ENCODE results near the gene ARHGAP45. TPM values are rescaled to one million over a fixed set of nuclear protein-coding genes. Genes with fewer than 3 reads are reported as not detected.
A peak's percentile ranks its signal among the peaks of the same experiment; 100 is the strongest.

ARHGAP45 gene
- total and polyA plus RNA-seq, 9 of the 15 experiments (the other 6 are each of a cell fraction or from before 2014, with no cell fraction given): 0.08 to 22.1 (median 4.2) TPM

DNA sequence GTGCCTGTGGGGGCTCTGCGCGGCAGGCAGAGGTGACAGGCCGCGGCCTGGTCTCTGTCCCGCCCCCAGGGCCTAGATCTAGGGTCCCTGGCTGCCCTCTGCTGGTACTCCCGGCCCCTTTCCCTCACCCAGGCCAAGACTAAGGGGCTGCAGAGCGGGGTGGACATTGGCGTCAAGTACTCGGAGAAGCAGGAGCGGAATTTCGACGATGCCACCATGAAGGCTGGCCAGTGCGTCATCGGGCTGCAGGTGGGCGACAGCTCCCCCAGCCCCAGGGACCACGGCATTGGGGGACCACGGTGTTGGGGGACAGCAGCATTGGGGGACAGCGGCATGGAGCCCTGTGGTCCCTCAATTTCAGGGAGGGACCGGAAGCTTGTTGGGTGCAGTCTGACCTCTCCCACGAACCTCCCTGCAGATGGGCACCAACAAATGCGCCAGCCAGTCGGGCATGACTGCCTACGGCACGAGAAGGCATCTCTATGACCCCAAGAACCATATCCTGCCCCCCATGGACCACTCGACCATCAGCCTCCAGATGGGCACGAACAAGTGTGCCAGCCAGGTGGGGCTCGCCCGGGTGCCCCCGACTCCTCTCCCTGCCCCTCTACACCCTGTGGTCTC lies 30.9 kb upstream of the ARHGAP45 start (continued):
- TF ChIP-seq GABPA (tag; conservative IDR thresholded peaks at IDR 0.05; ENCODE audit: low read depth) (no peak), NELFE (IDR thresholded peaks at IDR 0.05; ENCODE audit: insufficient read depth, insufficient read length) (no peak), TCFL5 (CRISPR knock-in tag; conservative IDR thresholded peaks at IDR 0.05) (no peak), PHB (CRISPR knock-in tag; IDR thresholded peaks at IDR 0.05) (no peak), SREBF1 (IDR thresholded peaks at IDR 0.05; ENCODE audit: borderline replicate concordance, low read depth, low read length) (no peak), HDAC3 (IDR thresholded peaks at IDR 0.05; ENCODE audit: borderline replicate concordance, partially characterized antibody) (no peak), CBFB (CRISPR knock-in tag; IDR thresholded peaks at IDR 0.05) (no peak), ZFX (CRISPR knock-in tag; IDR thresholded peaks at IDR 0.05) (peak; percentile 31; the same call in 1 of the 2 replicates), NRF1 (conservative IDR thresholded peaks at IDR 0.05 in 1 of 2, IDR thresholded peaks at IDR 0.05 in 1 of 2) (no peak), ZNF24 (IDR thresholded peaks at IDR 0.05) (no peak), HNRNPL (IDR thresholded peaks at IDR 0.05; ENCODE audit: low read depth, low read length) (peak; percentile 56; the same call in 1 of the 2 replicates), ZNF253 (CRISPR knock-in tag; conservative IDR thresholded peaks at IDR 0.05) (no peak), ZNF197 (CRISPR knock-in tag; IDR thresholded peaks at IDR 0.05; ENCODE audit: low read depth) (no peak)
- TF ChIP-seq, protein P1, sequence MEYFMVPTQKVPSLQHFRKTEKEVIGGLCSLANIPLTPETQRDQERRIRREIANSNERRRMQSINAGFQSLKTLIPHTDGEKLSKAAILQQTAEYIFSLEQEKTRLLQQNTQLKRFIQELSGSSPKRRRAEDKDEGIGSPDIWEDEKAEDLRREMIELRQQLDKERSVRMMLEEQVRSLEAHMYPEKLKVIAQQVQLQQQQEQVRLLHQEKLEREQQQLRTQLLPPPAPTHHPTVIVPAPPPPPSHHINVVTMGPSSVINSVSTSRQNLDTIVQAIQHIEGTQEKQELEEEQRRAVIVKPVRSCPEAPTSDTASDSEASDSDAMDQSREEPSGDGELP (CRISPR knock-in tag; IDR thresholded peaks at IDR 0.05; ENCODE audit: borderline replicate concordance): peak; percentile 48; the same call in 1 of the 2 replicates
- TF ChIP-seq, protein P2, sequence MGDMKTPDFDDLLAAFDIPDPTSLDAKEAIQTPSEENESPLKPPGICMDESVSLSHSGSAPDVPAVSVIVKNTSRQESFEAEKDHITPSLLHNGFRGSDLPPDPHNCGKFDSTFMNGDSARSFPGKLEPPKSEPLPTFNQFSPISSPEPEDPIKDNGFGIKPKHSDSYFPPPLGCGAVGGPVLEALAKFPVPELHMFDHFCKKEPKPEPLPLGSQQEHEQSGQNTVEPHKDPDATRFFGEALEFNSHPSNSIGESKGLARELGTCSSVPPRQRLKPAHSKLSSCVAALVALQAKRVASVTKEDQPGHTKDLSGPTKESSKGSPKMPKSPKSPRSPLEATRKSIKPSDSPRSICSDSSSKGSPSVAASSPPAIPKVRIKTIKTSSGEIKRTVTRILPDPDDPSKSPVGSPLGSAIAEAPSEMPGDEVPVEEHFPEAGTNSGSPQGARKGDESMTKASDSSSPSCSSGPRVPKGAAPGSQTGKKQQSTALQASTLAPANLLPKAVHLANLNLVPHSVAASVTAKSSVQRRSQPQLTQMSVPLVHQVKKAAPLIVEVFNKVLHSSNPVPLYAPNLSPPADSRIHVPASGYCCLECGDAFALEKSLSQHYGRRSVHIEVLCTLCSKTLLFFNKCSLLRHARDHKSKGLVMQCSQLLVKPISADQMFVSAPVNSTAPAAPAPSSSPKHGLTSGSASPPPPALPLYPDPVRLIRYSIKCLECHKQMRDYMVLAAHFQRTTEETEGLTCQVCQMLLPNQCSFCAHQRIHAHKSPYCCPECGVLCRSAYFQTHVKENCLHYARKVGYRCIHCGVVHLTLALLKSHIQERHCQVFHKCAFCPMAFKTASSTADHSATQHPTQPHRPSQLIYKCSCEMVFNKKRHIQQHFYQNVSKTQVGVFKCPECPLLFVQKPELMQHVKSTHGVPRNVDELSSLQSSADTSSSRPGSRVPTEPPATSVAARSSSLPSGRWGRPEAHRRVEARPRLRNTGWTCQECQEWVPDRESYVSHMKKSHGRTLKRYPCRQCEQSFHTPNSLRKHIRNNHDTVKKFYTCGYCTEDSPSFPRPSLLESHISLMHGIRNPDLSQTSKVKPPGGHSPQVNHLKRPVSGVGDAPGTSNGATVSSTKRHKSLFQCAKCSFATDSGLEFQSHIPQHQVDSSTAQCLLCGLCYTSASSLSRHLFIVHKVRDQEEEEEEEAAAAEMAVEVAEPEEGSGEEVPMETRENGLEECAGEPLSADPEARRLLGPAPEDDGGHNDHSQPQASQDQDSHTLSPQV (IDR thresholded peaks at IDR 0.05): no peak
- TF ChIP-seq, protein P3, sequence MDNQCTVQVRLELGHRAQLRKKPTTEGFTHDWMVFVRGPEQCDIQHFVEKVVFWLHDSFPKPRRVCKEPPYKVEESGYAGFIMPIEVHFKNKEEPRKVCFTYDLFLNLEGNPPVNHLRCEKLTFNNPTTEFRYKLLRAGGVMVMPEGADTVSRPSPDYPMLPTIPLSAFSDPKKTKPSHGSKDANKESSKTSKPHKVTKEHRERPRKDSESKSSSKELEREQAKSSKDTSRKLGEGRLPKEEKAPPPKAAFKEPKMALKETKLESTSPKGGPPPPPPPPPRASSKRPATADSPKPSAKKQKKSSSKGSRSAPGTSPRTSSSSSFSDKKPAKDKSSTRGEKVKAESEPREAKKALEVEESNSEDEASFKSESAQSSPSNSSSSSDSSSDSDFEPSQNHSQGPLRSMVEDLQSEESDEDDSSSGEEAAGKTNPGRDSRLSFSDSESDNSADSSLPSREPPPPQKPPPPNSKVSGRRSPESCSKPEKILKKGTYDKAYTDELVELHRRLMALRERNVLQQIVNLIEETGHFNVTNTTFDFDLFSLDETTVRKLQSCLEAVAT (IDR thresholded peaks at IDR 0.05): no peak
